SK-N-SH treated with all-trans-retinoic acid at 6 μM for 48 hours (cell line): ENCODE results near the gene AKAP13.

Source experiments
- ATAC-seq: fragments of 200-7000 bp; cut with Tn5 transposase; 3 replicates; pipeline ENCODE4 v1.9.1; 2020; ENCODE audit warnings: mild to moderate bottlenecking, moderate library complexity
- ARNTL ChIP-seq: fragments of 450-650 bp; formaldehyde crosslinking; IDR thresholded peaks from 2 replicates; pipeline ENCODE4 v1.5.0; 2020; ENCODE audit warnings: low read depth, mild to moderate bottlenecking, moderate library complexity, borderline replicate concordance
- BACH2 ChIP-seq: fragments of 250-450 bp; sonication (Bioruptor Pico); IDR thresholded peaks from 2 replicates; pipeline ENCODE4 v1.9.0; 2021; ENCODE audit warnings: mild to moderate bottlenecking, borderline replicate concordance
- ESRRG ChIP-seq: fragments of 250-450 bp; sonication (Bioruptor Pico); IDR thresholded peaks from 2 replicates; pipeline ENCODE4 v1.6.1; 2021; ENCODE audit warnings: mild to moderate bottlenecking
- GLIS3 ChIP-seq: fragments of 250-450 bp; sonication (Bioruptor Pico); IDR thresholded peaks from 2 replicates; pipeline ENCODE4 v1.5.0; 2020; ENCODE audit warnings: mild to moderate bottlenecking, moderate library complexity
- OSR1 ChIP-seq: fragments of 250-450 bp; sonication (Bioruptor Pico); IDR thresholded peaks from 2 replicates; pipeline ENCODE4 v1.8.0; 2022; ENCODE audit warnings: moderate library complexity, mild to moderate bottlenecking, inconsistent platforms
- PPARA ChIP-seq: fragments of 250-450 bp; sonication (Bioruptor Pico); IDR thresholded peaks from 2 replicates; pipeline ENCODE4 v1.5.0; 2020; ENCODE audit warnings: mild to moderate bottlenecking, borderline replicate concordance
- RARB ChIP-seq: fragments of 250-450 bp; sonication (Bioruptor Pico); IDR thresholded peaks from 2 replicates; pipeline ENCODE4 v1.8.0; 2021; ENCODE audit warnings: mild to moderate bottlenecking, moderate library complexity
- SNAI2 ChIP-seq: fragments of 250-450 bp; sonication (Bioruptor Pico); IDR thresholded peaks from 2 replicates; pipeline ENCODE4 v1.5.0; 2020; ENCODE audit warnings: mild to moderate bottlenecking, moderate library complexity
- TCF4 ChIP-seq: fragments of 250-450 bp; sonication (Bioruptor Pico); IDR thresholded peaks from 2 replicates; pipeline ENCODE4 v1.8.0; 2021; ENCODE audit warnings: mild to moderate bottlenecking, moderate library complexity, borderline replicate concordance
- TOX ChIP-seq: fragments of 250-450 bp; sonication (Bioruptor Pico); IDR thresholded peaks from 2 replicates; pipeline ENCODE4 v1.8.0; 2021; ENCODE audit warnings: mild to moderate bottlenecking, moderate library complexity, borderline replicate concordance
- ZC3H10 ChIP-seq: fragments of 250-450 bp; sonication (Bioruptor Pico); IDR thresholded peaks from 2 replicates; pipeline ENCODE4 v1.5.1; 2021; ENCODE audit warnings: mild to moderate bottlenecking, moderate library complexity
- ZFP3 ChIP-seq: fragments of 250-450 bp; sonication (Bioruptor Pico); IDR thresholded peaks from 2 replicates; pipeline ENCODE4 v1.5.0; 2020; ENCODE audit warnings: mild to moderate bottlenecking, moderate library complexity
- ZFP30 ChIP-seq: fragments of 450-650 bp; formaldehyde crosslinking; IDR thresholded peaks from 2 replicates; pipeline ENCODE4 v1.5.0; 2022; ENCODE audit warnings: mild to moderate bottlenecking, moderate library complexity
- ZNF70 ChIP-seq: fragments of 450-650 bp; formaldehyde crosslinking; IDR thresholded peaks from 2 replicates; pipeline ENCODE4 v1.5.0; 2020; ENCODE audit warnings: mild to moderate bottlenecking, moderate library complexity
- ZNF8 ChIP-seq: fragments of 450-650 bp; formaldehyde crosslinking; IDR thresholded peaks from 2 replicates; pipeline ENCODE4 v1.5.0; 2020; ENCODE audit warnings: mild to moderate bottlenecking, moderate library complexity
- TF ChIP-seq, protein P1 (sequence below): fragments of 250-450 bp; sonication (Bioruptor Pico); IDR thresholded peaks from 2 replicates; pipeline ENCODE4 v1.8.0; 2020; ENCODE audit warnings: mild to moderate bottlenecking, moderate library complexity, borderline replicate concordance
- TF ChIP-seq, protein P2 (sequence below): fragments of 250-450 bp; sonication (Bioruptor Pico); IDR thresholded peaks from 2 replicates; pipeline ENCODE4 v1.5.1; 2021; ENCODE audit warnings: mild to moderate bottlenecking, moderate library complexity
- TF ChIP-seq, protein P3 (sequence below): fragments of 250-450 bp; sonication (Bioruptor Pico); IDR thresholded peaks from 2 replicates; pipeline ENCODE4 v1.5.1; 2020; ENCODE audit warnings: low read depth, mild to moderate bottlenecking, moderate library complexity
- TF ChIP-seq, protein P4 (sequence below): fragments of 250-450 bp; sonication (Bioruptor Pico); IDR thresholded peaks from 2 replicates; pipeline ENCODE4 v1.5.0; 2020; ENCODE audit warnings: mild to moderate bottlenecking, moderate library complexity
- TF ChIP-seq, protein P5 (sequence below): fragments of 250-450 bp; sonication (Bioruptor Pico); IDR thresholded peaks from 2 replicates; pipeline ENCODE4 v1.8.0; 2021; ENCODE audit warnings: low read depth, mild to moderate bottlenecking, moderate library complexity, borderline replicate concordance

The AKAP13 gene

DNA sequence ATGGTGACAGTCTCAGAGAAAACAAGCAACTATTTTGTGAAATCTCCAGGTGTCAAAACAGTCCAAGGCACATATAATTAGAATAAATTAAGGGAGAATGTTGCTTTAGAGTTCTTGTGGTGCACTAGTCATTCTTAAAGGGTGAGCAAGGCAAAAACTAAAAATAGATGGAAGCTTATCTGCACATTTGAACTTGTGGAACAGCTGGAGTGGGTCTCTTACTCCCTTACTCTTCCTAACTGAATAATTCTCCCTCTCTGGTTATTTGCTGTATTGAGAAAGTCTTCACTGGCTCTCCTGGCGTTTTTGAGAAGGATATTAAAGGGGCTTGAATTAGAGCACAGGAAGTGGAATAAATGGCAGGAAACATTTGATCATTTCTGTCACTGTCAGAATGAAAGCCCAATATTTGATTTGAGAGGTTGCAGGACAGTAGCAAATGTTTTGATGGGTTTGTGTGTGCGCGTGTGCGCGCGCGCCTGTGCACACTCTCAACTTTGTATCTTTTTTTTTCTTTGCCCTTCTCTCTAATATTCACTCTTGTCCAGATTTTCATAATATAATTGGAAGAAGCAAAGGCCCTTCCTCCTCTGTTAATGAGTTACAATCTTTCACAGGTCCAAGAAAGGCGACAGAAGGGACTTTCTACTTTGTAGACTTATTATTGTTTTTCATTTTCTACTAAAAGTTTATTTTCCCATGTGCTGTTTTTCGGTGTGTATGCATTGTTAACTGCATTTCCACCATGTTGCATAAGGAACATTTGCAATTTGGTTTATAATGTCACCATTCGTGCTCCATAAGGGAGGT lies 40.9 kb downstream of the AKAP13 start:
- TF ChIP-seq ZFP3 (CRISPR knock-in tag) (no peak), TOX (no peak), RARB (CRISPR knock-in tag) (no peak)
- TF ChIP-seq, protein P1, sequence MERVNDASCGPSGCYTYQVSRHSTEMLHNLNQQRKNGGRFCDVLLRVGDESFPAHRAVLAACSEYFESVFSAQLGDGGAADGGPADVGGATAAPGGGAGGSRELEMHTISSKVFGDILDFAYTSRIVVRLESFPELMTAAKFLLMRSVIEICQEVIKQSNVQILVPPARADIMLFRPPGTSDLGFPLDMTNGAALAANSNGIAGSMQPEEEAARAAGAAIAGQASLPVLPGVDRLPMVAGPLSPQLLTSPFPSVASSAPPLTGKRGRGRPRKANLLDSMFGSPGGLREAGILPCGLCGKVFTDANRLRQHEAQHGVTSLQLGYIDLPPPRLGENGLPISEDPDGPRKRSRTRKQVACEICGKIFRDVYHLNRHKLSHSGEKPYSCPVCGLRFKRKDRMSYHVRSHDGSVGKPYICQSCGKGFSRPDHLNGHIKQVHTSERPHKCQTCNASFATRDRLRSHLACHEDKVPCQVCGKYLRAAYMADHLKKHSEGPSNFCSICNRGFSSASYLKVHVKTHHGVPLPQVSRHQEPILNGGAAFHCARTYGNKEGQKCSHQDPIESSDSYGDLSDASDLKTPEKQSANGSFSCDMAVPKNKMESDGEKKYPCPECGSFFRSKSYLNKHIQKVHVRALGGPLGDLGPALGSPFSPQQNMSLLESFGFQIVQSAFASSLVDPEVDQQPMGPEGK: no peak
- ATAC-seq: no peak

DNA sequence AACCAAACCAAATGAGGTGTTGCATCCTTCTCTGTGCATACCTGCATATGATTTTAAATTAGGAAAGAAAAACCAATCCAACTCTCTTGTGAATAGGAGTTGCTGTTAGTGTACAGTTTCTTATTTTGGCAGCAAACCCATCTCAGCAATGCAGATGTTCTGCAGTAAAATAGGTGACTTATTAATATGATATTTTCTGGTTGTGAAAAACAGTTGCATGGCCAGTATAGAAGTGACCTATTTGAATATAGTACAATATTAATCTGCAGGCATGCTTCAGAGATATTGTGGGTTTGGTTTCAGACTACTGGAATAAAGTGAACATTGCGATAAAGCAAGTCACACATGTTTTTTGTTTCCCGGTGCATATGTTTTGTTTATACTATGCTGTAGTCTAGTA lies 42.2 kb downstream of the AKAP13 start:
- no peak for ATAC-seq
- TF ChIP-seq BACH2 (no peak), ZNF70 (no peak), ZC3H10 (CRISPR knock-in tag) (no peak), ZFP3 (CRISPR knock-in tag) (no peak), ZNF8 (CRISPR knock-in tag) (no peak), RARB (CRISPR knock-in tag) (no peak), ESRRG (CRISPR knock-in tag) (no peak)
- TF ChIP-seq, protein P2, sequence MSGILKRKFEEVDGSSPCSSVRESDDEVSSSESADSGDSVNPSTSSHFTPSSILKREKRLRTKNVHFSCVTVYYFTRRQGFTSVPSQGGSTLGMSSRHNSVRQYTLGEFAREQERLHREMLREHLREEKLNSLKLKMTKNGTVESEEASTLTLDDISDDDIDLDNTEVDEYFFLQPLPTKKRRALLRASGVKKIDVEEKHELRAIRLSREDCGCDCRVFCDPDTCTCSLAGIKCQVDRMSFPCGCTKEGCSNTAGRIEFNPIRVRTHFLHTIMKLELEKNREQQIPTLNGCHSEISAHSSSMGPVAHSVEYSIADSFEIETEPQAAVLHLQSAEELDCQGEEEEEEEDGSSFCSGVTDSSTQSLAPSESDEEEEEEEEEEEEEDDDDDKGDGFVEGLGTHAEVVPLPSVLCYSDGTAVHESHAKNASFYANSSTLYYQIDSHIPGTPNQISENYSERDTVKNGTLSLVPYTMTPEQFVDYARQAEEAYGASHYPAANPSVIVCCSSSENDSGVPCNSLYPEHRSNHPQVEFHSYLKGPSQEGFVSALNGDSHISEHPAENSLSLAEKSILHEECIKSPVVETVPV (CRISPR knock-in tag): no peak
- TF ChIP-seq, protein P3, sequence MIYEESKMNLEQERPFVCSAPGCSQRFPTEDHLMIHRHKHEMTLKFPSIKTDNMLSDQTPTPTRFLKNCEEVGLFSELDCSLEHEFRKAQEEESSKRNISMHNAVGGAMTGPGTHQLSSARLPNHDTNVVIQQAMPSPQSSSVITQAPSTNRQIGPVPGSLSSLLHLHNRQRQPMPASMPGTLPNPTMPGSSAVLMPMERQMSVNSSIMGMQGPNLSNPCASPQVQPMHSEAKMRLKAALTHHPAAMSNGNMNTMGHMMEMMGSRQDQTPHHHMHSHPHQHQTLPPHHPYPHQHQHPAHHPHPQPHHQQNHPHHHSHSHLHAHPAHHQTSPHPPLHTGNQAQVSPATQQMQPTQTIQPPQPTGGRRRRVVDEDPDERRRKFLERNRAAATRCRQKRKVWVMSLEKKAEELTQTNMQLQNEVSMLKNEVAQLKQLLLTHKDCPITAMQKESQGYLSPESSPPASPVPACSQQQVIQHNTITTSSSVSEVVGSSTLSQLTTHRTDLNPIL: no peak

DNA sequence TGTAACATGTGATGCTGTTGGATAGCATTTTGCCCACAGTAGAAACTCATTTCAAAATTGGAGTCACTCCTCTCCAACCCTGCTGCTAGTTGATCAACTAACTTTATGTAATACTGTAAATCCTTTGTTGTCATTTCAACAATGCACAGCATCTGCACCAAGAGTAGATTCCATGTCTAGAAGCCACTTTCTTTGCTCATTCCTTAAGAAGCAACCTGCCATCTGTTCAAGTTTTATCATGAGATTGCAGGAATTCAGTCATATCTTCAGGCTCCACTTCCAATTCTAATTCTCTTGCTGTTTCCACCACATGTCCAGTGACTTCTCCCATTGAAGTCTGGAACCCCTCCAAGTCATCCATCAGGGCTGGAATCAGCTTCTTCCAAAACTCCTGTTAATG lies 42.9 kb downstream of the AKAP13 start:
- ATAC-seq: no peak
- TF ChIP-seq SNAI2 (CRISPR knock-in tag): no peak
- TF ChIP-seq, protein P4, sequence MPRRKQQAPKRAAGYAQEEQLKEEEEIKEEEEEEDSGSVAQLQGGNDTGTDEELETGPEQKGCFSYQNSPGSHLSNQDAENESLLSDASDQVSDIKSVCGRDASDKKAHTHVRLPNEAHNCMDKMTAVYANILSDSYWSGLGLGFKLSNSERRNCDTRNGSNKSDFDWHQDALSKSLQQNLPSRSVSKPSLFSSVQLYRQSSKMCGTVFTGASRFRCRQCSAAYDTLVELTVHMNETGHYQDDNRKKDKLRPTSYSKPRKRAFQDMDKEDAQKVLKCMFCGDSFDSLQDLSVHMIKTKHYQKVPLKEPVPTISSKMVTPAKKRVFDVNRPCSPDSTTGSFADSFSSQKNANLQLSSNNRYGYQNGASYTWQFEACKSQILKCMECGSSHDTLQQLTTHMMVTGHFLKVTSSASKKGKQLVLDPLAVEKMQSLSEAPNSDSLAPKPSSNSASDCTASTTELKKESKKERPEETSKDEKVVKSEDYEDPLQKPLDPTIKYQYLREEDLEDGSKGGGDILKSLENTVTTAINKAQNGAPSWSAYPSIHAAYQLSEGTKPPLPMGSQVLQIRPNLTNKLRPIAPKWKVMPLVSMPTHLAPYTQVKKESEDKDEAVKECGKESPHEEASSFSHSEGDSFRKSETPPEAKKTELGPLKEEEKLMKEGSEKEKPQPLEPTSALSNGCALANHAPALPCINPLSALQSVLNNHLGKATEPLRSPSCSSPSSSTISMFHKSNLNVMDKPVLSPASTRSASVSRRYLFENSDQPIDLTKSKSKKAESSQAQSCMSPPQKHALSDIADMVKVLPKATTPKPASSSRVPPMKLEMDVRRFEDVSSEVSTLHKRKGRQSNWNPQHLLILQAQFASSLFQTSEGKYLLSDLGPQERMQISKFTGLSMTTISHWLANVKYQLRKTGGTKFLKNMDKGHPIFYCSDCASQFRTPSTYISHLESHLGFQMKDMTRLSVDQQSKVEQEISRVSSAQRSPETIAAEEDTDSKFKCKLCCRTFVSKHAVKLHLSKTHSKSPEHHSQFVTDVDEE (CRISPR knock-in tag): no peak
- TF ChIP-seq, protein P5, sequence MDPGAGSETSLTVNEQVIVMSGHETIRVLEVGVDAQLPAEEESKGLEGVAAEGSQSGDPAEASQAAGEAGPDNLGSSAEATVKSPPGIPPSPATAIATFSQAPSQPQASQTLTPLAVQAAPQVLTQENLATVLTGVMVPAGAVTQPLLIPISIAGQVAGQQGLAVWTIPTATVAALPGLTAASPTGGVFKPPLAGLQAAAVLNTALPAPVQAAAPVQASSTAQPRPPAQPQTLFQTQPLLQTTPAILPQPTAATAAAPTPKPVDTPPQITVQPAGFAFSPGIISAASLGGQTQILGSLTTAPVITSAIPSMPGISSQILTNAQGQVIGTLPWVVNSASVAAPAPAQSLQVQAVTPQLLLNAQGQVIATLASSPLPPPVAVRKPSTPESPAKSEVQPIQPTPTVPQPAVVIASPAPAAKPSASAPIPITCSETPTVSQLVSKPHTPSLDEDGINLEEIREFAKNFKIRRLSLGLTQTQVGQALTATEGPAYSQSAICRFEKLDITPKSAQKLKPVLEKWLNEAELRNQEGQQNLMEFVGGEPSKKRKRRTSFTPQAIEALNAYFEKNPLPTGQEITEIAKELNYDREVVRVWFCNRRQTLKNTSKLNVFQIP (CRISPR knock-in tag): no peak
- no peak for TF ChIP-seq ZC3H10 (CRISPR knock-in tag)

DNA sequence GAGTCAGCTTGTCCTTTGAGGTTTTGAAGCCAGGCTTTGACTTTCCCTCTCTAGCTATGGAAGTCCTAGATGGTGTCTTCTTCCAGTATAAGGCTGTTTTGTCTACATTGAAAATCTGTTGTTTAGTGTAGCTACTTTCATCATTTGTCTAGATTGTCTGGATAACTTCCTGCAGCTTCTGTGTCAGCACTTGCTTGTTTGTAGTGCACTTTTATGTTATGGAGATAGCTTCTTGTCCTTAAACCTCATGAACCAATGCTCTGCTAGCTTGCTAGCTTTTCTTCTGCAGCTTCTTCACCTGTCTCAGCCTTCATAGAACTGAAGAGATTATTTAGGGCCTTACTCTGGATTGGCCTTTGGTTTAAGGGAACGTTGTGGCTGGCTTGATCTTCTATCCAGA lies 43.8 kb downstream of the AKAP13 start:
- no peak for ATAC-seq
- TF ChIP-seq, protein P5 (CRISPR knock-in tag): no peak
- TF ChIP-seq PPARA (no peak), GLIS3 (CRISPR knock-in tag) (no peak), RARB (CRISPR knock-in tag) (no peak), ZFP30 (CRISPR knock-in tag) (no peak), SNAI2 (CRISPR knock-in tag) (no peak), ARNTL (no peak), ZNF8 (CRISPR knock-in tag) (no peak), BACH2 (no peak), OSR1 (CRISPR knock-in tag) (no peak), TCF4 (CRISPR knock-in tag) (no peak)
- TF ChIP-seq, protein P4 (CRISPR knock-in tag): no peak
- TF ChIP-seq, protein P2 (CRISPR knock-in tag): no peak
